HCEC 1CT (cell line): ENCODE results near the gene LFNG.
A peak's percentile ranks its signal among the peaks of the same experiment; 100 is the strongest.
"Not testable (repeated sequence)": the region's sequence is repeated elsewhere in the genome, so short reads cannot be mapped to it uniquely, and the experiment has no call there.

Experiments
- DNase-seq: peaks from one replicate; pipeline ENCODE4 v3.0.0-alpha.2; 2017

Gene LFNG

DNA sequence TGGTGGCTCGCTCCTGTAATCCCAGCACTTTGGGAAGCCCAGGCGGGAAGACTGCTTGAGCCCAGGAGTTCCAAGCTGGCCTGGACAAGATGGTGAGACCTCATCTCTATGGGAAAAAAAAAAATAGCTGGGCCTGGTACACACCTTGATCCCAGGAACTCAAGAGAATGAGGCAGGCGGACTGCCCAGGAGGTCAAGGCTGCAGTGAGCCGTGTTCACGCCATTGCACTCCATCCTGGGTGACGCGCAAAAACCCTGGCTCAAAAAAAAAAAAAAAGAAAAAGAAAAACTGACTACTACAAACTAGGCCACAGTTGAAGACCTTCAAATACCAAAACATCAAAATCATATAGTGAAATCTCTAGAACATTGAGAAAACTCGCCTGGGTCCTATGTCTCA is 31.8 kb downstream of the LFNG start:
- no peak for DNase-seq

DNA sequence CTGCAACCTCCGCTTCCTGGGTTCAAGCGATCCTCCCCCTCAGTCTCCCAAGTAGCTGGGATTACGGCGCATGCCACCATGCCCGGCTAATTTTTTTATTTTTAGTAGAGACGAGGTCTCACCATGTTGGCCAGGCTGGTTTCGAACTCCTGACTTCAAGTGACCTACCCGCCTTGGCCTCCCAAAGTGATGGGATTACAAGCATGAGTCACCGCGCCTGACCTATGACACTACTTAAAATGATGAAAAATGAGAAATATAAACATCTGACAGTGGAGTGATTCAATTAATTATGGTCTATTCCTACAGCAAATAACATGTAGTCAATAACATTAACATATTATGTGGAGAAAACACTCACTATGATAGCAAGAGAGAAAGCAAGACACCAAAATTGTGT is 33.5 kb downstream of the LFNG start:
- peak; percentile 43 for DNase-seq

- no peak for DNase-seq
Observed at GRCh38 chr7:2553831-2554581, 34.4 kb downstream of the LFNG start.

GRCh38 chr7:2554661-2555111 is 35.1 kb downstream of the LFNG start:
- no peak for DNase-seq

DNA sequence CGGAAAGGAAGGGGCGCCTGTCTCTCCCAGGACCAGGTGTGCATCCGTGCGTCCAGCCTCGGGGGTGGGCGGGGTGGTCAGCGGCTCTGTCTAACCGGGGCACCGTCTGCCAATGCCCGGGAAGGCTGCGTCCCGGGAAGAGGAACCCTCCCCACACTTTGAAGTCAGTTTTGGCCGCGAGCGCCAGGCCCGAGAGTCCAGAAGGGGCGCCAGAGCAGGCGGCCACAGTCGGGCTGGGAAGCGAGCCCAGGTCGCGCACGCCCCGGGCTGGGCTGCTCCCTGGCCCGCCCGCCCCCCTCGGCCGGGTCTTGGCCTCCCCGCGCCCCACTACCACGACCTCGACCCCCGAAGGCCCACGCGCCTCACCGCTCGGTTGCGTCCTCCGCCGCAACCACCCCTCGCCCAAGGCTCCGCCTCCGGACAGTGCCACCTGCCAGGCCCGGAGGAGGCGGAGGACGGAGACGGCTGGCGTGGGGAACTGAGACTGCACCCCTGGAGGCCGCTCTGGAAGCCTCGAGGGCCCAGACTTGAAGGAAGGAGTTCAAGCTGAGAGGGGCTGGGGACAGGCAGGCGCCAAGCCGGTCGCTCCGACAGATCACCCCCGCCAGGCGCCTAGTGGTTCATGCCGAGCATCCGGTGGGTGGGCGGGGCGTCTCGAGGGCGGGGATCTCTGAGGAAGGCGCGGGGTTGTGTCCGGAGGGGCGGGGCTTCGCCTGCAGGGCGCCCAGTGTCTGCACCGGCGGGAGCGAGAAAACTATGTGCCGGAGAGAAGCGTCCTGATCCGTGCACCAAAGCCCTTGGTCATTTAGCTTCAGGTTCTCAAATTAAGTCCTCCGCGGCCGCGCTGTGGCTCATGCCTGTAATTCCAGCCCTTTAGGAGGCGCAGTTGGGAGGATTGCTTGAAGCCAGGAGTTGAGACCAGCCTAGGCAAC is 35.8 kb downstream of the LFNG start, which contains the start of gene BRAT1:
TSS of gene BRAT1 (minus strand) at position 404 of the 932 bp plus-strand sequence. CDS start 1,093 bp downstream, outside the sequence.
- DNase-seq = peak; percentile 96

GRCh38 chr7:2558629-2559282 is 39.2 kb downstream of the LFNG start, which contains the start of gene IQCE:
TSS of gene IQCE (plus strand) at chr7:2558979. CDS start at chr7:2559182, 203 bp downstream.
- peak; percentile 80 for DNase-seq

- DNase-seq = peak; percentile 5
Observed at GRCh38 chr7:2559283-2559950, 39.8 kb downstream of the LFNG start.

- not testable (repeated sequence) for DNase-seq
Observed at GRCh38 chr7:2563955-2564354, 44.4 kb downstream of the LFNG start.

DNA sequence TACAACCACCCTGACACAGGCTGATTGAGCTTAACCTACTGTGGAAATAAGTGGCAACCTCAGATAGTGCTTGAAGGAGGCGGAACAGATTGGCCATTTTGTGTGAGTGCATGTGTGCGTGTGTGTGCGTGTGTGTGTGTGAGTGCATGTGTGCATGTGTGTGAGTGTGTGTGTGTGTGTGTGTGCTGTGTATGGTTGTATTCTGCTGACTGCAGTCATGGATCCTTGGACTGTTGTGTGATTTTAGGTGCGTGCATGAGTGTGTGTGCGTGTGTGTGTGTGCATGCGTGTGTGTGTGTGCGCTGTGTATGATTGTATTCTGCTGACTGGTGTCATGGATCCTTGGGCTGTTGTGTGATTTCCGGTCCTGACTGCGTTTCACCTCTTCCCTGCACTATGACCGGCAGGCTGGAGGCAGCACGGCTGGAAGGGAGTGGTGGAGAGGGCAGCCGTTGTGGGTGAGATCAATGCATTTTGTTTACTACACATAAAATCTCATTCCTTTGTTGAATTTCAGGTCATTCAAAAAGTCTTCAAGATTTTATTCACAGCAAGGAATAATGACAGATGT is 45.5 kb downstream of the LFNG start:
- DNase-seq = no peak

DNA sequence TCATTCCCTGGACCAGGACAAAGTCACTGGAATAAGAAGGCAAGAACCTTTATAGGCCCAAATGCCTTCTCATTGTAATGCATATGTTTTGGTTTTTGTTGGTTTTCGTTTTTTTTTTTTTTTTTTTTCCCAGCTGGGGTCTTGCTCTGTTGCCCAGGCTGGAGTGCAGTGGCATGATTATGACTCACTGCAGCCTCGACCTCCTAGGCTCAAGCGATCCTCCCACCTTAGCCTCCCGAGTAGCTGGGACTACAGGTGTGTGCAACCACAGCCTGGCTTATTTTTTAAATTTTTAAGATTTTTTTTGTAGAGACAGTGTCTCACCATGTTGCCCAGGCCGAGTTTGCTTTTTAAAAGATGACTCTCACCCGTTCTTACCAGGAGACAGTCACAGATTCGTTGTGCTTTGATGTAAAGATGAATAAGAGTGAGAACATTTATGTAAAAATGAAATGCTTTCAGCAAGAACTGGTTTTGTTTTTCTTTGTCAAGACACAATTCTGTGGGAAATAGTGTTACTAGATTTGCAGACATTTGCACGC is 46.8 kb downstream of the LFNG start:
- no peak for DNase-seq

GRCh38 chr7:2566890-2567678 is 47.5 kb downstream of the LFNG start:
- DNase-seq = no peak

DNA sequence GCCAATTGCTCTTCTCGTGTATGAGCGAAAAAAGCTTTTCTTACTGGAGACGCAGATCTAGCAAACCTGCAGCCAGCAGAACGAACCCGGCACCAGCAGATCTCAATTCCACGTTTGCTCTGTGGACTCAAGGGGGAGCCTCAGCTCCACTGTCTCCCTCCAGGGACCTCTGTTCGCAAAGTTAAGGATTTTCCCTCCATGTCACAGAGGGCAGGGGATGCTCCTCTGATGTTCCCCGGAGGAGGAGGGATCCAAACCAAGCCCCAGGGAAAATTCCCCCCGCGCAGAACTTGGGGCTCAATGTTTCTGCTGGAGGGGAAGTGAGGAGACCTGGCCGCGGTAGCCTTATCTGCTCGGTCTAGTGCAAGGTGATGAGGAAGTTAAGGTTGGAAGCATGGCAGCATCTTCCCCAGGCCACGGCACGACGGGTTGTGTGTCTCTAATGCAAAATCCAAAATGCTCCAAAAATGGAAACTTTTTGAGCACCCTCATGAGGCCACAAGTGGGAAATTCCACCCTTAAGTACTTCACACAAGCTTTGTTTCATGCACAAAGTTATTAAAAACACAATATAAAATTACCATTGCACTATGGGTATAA is 48.2 kb downstream of the LFNG start:
- peak; percentile 13 for DNase-seq

DNA sequence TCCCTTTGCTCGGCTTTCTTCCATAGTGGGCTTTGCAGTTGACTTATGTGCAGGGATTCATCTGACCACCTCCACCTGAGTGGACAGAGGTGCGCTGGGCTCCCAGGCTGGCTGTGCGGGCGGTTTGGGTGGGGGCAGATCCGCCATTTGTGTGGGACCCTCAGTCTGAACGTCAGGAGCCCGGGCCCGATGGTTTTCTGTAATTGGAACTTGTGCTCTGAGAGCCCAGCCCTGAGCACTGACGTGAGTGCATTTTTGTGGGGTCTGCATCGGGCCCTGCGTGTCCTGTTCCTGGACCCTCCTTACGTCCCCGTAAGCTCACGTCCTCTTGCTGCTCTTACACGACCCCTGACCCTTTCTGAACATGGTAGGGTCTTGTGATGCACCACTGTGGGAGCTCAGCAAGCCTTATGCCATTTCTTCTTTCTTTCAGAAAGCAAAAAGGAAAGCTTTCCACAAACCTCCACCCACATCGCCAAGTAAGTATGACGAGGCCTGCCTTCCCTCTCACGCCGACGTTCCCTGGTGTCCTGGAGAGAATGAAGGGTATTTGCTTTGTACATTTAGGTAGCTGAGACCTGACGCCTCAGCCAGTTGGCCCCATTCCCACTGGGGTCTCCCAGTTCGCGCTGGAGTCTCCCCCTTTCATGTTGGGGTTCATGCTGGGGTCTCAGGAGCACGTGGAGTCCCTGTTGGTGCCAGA is 49.1 kb downstream of the LFNG start:
- DNase-seq = no peak

DNA sequence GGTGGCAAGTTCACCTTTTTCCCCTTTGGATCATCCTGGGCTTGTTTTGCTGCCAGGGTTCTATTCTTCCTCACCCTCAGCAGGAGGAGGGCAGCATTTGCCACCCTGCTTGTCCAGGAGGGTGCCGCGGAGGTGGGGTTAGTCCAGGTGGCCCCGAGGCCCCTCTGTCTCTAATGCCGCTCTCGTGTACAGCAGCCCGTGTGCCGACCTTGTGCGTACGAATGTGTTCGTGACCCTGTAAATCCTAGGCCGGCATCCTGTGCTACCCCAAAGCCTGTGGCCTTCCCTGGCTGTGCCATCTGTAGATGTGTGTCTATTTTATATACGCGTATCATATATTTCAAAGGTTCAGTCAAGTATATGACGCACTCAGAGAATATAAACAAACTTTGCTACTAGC is 49.8 kb downstream of the LFNG start:
- DNase-seq = no peak

DNA sequence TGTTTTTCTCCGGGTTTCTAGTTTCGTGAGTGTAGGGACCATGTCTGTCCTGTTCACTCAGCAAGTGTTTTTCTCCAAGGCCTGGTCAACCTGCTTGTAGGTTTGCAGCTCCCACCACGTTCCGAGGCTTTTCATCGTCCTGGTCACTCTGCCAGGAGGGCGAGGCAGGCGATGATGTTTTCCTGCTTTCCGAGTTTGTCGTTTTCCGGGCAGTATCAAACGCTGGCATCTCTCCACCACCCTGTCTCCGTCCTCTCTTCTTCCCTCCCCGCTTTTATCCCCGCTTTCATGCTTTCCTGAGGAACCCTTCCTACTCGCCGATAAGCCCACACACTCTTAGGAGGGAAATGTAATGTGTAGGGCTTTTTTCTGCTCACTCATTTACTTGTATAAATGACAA is 50.4 kb downstream of the LFNG start:
- DNase-seq = no peak

- DNase-seq = no peak
Observed at GRCh38 chr7:2571409-2571808, 51.8 kb downstream of the LFNG start.

DNA sequence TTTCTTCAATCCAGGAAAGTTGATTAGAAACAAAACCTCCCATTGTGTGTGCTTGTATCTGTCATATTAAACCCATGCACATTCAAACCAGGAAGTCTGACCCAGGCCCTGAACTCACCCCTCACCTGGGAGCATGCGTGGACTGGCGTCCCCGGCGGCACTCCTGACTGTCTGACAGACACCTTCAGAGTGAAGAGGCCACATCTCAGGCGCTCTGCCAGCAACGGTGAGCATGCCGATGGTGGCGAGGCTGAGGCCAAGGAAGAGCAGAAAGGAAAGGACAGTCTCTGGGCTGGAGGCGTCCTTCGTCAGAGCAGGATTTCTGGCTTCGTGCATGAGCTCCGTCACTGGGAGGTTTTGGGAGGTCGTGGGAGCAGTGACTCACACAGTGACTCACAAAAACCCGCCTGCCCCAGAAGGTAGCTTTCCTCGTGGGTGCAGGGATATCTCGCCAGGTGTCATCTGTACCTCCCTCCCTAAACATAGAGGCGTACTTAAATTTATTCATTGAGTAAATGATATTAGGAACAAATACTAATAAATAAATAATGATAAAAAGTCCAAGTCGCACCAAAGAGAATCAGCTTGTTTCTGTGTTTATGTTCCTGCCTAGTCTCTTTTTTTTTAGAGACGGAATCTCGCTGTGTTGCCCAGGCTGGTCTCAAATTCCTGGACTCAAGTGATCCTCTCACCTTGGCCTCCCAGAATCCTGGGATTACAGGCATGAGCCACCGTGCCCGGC is 52.7 kb downstream of the LFNG start:
- DNase-seq = no peak

DNA sequence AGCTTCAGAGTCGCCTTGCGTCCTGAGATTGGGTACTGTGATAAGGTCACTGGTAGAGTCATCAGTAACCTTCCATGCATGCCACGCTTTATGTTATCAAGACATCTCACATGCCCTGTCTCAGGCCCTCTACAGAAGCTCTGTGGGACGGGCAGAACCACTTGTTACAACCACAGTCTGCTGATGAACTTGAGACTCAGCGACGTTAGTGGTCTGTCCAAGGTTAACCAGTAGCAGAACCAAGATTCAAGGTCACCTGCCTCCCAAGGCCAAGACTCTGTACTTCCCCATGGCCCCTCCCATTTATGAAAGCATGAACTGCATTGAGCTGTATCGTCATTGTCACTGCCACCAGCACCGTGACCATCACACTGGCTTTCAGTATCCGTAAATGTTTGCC is 54.2 kb downstream of the LFNG start:
- no peak for DNase-seq

- no peak for DNase-seq
Observed at GRCh38 chr7:2575046-2575732, 55.6 kb downstream of the LFNG start.
